ENCODE data around the gene CST7. TPM values are rescaled to one million over a fixed set of nuclear protein-coding genes. Genes with fewer than 3 reads are reported as not detected.
A peak's percentile ranks its signal among the peaks of the same experiment; 100 is the strongest.

Gene CST7
- total and polyA plus RNA-seq, 2 donors from 2014 or later: 1.4 to 3.7 TPM

DNA sequence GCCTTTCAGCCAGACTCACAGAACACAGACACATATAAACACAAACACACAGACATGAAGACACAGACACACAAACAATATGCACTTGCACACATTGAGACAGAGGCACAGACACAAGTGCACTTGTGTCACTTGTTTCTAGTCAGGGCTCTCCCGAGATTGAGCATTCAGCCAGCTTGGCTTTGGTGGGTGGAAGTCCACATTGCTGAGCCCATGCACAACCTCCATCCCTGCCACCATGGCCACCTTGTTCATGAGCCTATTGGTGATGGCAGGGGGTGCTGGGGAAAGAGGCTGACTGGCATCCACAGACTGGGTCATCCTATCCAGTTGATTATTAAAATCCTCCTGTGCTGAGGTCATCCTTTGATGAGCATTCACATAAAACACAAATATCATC, 11.5 kb upstream of the CST7 start:
- Histone ChIP-seq H3K9me3 (ENCODE audit: control insufficient read depth in 2 of 3, insufficient read depth in 1 of 3, low read length in 3 of 3) (peaks cover 0 to 7% (median 0%) of the 10 kb centered on the region in 3 donors), H3K27ac (ENCODE audit: low read depth in 2 of 2, low read length in 2 of 2) (no peak overlapping the region), H3K9ac (ENCODE audit: low read length in 3 of 3) (no peak overlapping the region), H3K27me3 (ENCODE audit: control insufficient read depth, insufficient read depth, low read length) (no peaks in the 10 kb centered on the region), H3K36me3 (ENCODE audit: control insufficient read depth in 2 of 3, insufficient read depth in 3 of 3, low read length in 3 of 3) (no peaks in the 10 kb centered on the region), H3K4me1 (ENCODE audit: control insufficient read depth in 2 of 3, insufficient read depth in 2 of 3, low read depth in 1 of 3, low read length in 3 of 3) (peaks cover 0 to 3% (median 0%) of the 10 kb centered on the region in 3 donors), H3K4me3 (ENCODE audit: low read length in 3 of 3) (no peak overlapping the region)
- peak in 1 of 5 donors; percentile 16 for DNase-seq
- FAIRE-seq: no peak
- TF ChIP-seq, protein P1, sequence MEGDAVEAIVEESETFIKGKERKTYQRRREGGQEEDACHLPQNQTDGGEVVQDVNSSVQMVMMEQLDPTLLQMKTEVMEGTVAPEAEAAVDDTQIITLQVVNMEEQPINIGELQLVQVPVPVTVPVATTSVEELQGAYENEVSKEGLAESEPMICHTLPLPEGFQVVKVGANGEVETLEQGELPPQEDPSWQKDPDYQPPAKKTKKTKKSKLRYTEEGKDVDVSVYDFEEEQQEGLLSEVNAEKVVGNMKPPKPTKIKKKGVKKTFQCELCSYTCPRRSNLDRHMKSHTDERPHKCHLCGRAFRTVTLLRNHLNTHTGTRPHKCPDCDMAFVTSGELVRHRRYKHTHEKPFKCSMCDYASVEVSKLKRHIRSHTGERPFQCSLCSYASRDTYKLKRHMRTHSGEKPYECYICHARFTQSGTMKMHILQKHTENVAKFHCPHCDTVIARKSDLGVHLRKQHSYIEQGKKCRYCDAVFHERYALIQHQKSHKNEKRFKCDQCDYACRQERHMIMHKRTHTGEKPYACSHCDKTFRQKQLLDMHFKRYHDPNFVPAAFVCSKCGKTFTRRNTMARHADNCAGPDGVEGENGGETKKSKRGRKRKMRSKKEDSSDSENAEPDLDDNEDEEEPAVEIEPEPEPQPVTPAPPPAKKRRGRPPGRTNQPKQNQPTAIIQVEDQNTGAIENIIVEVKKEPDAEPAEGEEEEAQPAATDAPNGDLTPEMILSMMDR (IDR thresholded peaks at IDR 0.05; ENCODE audit: borderline replicate concordance, extremely low read depth, insufficient read depth): no peak
- intact Hi-C loops (cut with DNase I): no loop called here

DNA sequence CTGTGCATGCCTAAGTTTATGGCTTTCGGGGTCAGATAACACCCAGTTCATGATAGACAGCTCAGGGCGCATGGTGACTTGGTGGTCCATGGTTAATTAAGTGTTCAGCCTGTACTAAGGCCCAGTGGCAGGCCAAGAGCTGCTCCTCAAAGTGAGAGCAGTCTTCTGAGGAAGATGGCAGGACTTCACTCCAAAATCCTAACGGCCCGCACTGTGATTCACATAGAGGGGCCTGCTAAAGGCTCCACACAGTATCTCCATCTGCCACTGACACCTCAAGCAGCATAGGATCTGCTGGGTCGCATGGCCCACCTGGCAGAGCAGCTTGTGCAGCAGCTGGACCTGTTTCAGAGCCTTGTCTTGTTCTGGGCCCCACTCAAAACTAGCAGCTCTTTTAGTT, 10.6 kb upstream of the CST7 start:
- DNase-seq (peak in 1 of 5 donors; percentile 17), FAIRE-seq (no peak)
- no peaks in the 10 kb centered on the region for H3K4me1 ChIP-seq (ENCODE audit: control insufficient read depth in 2 of 3, insufficient read depth in 2 of 3, low read depth in 1 of 3, low read length in 3 of 3)
- TF ChIP-seq, protein P1 (IDR thresholded peaks at IDR 0.05; ENCODE audit: borderline replicate concordance, extremely low read depth, insufficient read depth): no peak
- H3K4me3 ChIP-seq (ENCODE audit: low read length in 3 of 3): no peak overlapping the region
- H3K27me3 ChIP-seq (ENCODE audit: control insufficient read depth, insufficient read depth, low read length): no peaks in the 10 kb centered on the region
- peaks cover 0 to 7% (median 0%) of the 10 kb centered on the region in 3 donors for H3K9me3 ChIP-seq (ENCODE audit: control insufficient read depth in 2 of 3, insufficient read depth in 1 of 3, low read length in 3 of 3)
- no peak overlapping the region for H3K9ac ChIP-seq (ENCODE audit: low read length in 3 of 3)
- H3K27ac ChIP-seq (ENCODE audit: low read depth in 2 of 2, low read length in 2 of 2): no peak overlapping the region
- intact Hi-C loops (cut with DNase I): no loop called here
- H3K36me3 ChIP-seq (ENCODE audit: control insufficient read depth in 2 of 3, insufficient read depth in 3 of 3, low read length in 3 of 3): no peaks in the 10 kb centered on the region

DNA sequence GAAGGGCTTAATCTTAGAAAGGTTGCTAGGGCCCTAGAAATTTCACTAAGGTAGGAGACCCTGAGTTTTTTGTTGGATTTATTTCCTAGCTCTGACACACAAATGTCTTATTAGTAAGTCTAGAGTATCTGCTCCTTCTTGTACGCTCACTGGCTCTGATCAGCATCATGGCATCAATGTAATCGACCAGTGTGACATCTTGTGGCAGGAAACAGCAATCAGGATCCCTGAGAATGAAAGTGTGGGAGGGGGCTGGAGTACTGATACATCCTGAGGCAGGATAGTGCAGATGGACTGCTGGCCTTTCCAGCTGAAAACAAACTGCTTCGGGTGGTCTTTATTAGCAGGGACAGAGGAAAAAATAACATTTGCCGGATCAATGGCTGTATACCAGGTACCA, 10.0 kb upstream of the CST7 start:
- Histone ChIP-seq H3K4me3 (ENCODE audit: low read length in 3 of 3) (no peak overlapping the region), H3K27ac (ENCODE audit: low read depth in 2 of 2, low read length in 2 of 2) (no peak overlapping the region), H3K9ac (ENCODE audit: low read length in 3 of 3) (no peak overlapping the region), H3K9me3 (ENCODE audit: control insufficient read depth in 2 of 3, insufficient read depth in 1 of 3, low read length in 3 of 3) (peaks cover 0 to 7% (median 0%) of the 10 kb centered on the region in 3 donors), H3K4me1 (ENCODE audit: control insufficient read depth in 2 of 3, insufficient read depth in 2 of 3, low read depth in 1 of 3, low read length in 3 of 3) (no peaks in the 10 kb centered on the region), H3K27me3 (ENCODE audit: control insufficient read depth, insufficient read depth, low read length) (no peaks in the 10 kb centered on the region), H3K36me3 (ENCODE audit: control insufficient read depth in 2 of 3, insufficient read depth in 3 of 3, low read length in 3 of 3) (no peaks in the 10 kb centered on the region)
- DNase-seq (no peak), FAIRE-seq (no peak)
- intact Hi-C loops (cut with DNase I): no loop called here
- TF ChIP-seq, protein P1 (IDR thresholded peaks at IDR 0.05; ENCODE audit: borderline replicate concordance, extremely low read depth, insufficient read depth): no peak

DNA sequence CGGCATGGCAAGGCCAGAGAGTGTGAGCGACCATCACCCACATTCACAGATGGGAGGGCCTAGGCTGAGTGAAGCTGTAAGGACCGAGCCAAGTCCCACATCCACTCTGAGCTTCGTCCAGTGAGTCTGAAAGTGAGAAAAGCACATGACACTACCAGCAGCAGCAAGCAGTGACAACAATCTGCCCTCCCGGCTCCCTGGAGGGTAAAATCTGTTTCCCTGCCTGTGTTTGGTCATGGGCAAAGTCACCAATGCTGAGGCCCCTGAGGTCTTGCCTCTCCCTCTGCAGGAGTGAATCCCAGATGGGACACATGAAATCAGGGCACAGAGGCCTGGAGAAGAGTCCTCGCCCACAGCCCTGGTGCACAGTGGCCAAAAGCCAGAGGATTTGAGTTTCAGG, 6.4 kb upstream of the CST7 start:
- no peak for FAIRE-seq

More for the DNA sequence above, 6.4 kb upstream of the CST7 start:
- no peak overlapping the region for H3K4me3 ChIP-seq (ENCODE audit: low read length in 3 of 3)
- peak in 1 of 5 donors; percentile 8 for DNase-seq
- TF ChIP-seq, protein P1 (IDR thresholded peaks at IDR 0.05; ENCODE audit: borderline replicate concordance, extremely low read depth, insufficient read depth): no peak
- no peak overlapping the region for H3K27ac ChIP-seq (ENCODE audit: low read depth in 2 of 2, low read length in 2 of 2)
- H3K4me1 ChIP-seq (ENCODE audit: control insufficient read depth in 2 of 3, insufficient read depth in 2 of 3, low read depth in 1 of 3, low read length in 3 of 3): no peaks in the 10 kb centered on the region
- peaks cover 0 to 7% (median 0%) of the 10 kb centered on the region in 3 donors for H3K9me3 ChIP-seq (ENCODE audit: control insufficient read depth in 2 of 3, insufficient read depth in 1 of 3, low read length in 3 of 3)
- H3K9ac ChIP-seq (ENCODE audit: low read length in 3 of 3): no peak overlapping the region
- intact Hi-C loops (cut with DNase I): no loop called here
- H3K27me3 ChIP-seq (ENCODE audit: control insufficient read depth, insufficient read depth, low read length): no peaks in the 10 kb centered on the region
- no peaks in the 10 kb centered on the region for H3K36me3 ChIP-seq (ENCODE audit: control insufficient read depth in 2 of 3, insufficient read depth in 3 of 3, low read length in 3 of 3)
